ENCODE data around the gene KCTD20. TPM values are rescaled to one million over a fixed set of nuclear protein-coding genes. Genes with fewer than 3 reads are reported as not detected.
"Not testable (repeated sequence)": the region's sequence is repeated elsewhere in the genome, so short reads cannot be mapped to it uniquely, and the experiment has no call there.

KCTD20 gene
- total RNA-seq, 6 donors from 2014 or later: 30.4 to 41.7 (median 36.7) TPM

GRCh38 chr6:36464233-36464632, 21.4 kb downstream of the KCTD20 start:
- no peak for DNase-seq
- no peaks in the 10 kb centered on the region for H3K36me3 ChIP-seq
- WGBS, 2 donors: 81 to 95% methylated on average over 1 of the region's 1 CpG
- no peak for TF ChIP-seq CTCF (IDR thresholded peaks at IDR 0.05)
- no peak for TF ChIP-seq EP300 (IDR thresholded peaks at IDR 0.05)
- no peak for TF ChIP-seq POLR2AphosphoS5 (IDR thresholded peaks at IDR 0.05)
- no peak for TF ChIP-seq POLR2A (IDR thresholded peaks at IDR 0.05)
- no peak overlapping the region for H3K4me3 ChIP-seq
- H3K9me3 ChIP-seq: no peaks in the 10 kb centered on the region
- no peak overlapping the region for H3K27ac ChIP-seq
- peaks cover 3 to 18% (median 10%) of the 10 kb centered on the region in 4 donors for H3K4me1 ChIP-seq
- no peaks in the 10 kb centered on the region for H3K27me3 ChIP-seq
- no peak for ATAC-seq (ENCODE audit: low FRiP score in 2 of 2)

- no peak for TF ChIP-seq POLR2A (IDR thresholded peaks at IDR 0.05)
- TF ChIP-seq POLR2AphosphoS5 (IDR thresholded peaks at IDR 0.05): no peak
- WGBS, 2 donors: 97 to 99% methylated on average over 3 of the region's 3 CpGs
- Histone ChIP-seq H3K27me3 (no peaks in the 10 kb centered on the region), H3K4me1 (peaks cover 0 to 5% (median 0%) of the 10 kb centered on the region in 4 donors), H3K36me3 (peaks cover 5 to 26% (median 11%) of the 10 kb centered on the region in 4 donors), H3K27ac (no peak overlapping the region), H3K4me3 (no peak overlapping the region), H3K9me3 (no peaks in the 10 kb centered on the region)
- ATAC-seq (ENCODE audit: low FRiP score in 2 of 2) (no peak), DNase-seq (no peak)
These were observed 24.8 kb downstream of the KCTD20 start for GRCh38 chr6:36467625-36468024.

- TF ChIP-seq POLR2AphosphoS5 (IDR thresholded peaks at IDR 0.05) (no peak), POLR2A (IDR thresholded peaks at IDR 0.05) (no peak), EP300 (IDR thresholded peaks at IDR 0.05) (no peak), CTCF (IDR thresholded peaks at IDR 0.05) (no peak)
- WGBS, 2 donors: 72 to 78% methylated on average over 6 of the region's 6 CpGs
These were observed 26.4 kb downstream of the KCTD20 start for GRCh38 chr6:36469148-36469661.

GRCh38 chr6:36469946-36470345, 27.1 kb downstream of the KCTD20 start:
- H3K4me1 ChIP-seq: no peaks in the 10 kb centered on the region
- ATAC-seq (ENCODE audit: low FRiP score in 2 of 2): no peak
- H3K4me3 ChIP-seq: no peak overlapping the region
- H3K9me3 ChIP-seq: no peaks in the 10 kb centered on the region
- 94 to 95% methylated on average over 3 of the region's 3 CpGs for WGBS, 2 donors
- H3K27ac ChIP-seq: no peak overlapping the region
- H3K36me3 ChIP-seq: peaks cover 5 to 41% (median 14%) of the 10 kb centered on the region in 4 donors
- no peak for DNase-seq
- TF ChIP-seq POLR2AphosphoS5 (IDR thresholded peaks at IDR 0.05): no peak
- no peaks in the 10 kb centered on the region for H3K27me3 ChIP-seq

More at GRCh38 chr6:36469148-36469661, 26.4 kb downstream of the KCTD20 start:
- Histone ChIP-seq H3K9me3 (no peaks in the 10 kb centered on the region), H3K4me3 (no peak overlapping the region), H3K36me3 (peaks cover 5 to 37% (median 14%) of the 10 kb centered on the region in 4 donors), H3K4me1 (no peaks in the 10 kb centered on the region), H3K27me3 (no peaks in the 10 kb centered on the region), H3K27ac (no peak overlapping the region)
- ATAC-seq (ENCODE audit: low FRiP score in 2 of 2): no peak
- DNase-seq: no peak

- no peaks in the 10 kb centered on the region for H3K9me3 ChIP-seq
- WGBS, 2 donors: 77 to 95% methylated on average over 2 of the region's 2 CpGs
- no peaks in the 10 kb centered on the region for H3K27me3 ChIP-seq
- H3K27ac ChIP-seq: no peak overlapping the region
- H3K36me3 ChIP-seq: peaks cover 12 to 52% (median 25%) of the 10 kb centered on the region in 4 donors
- no peak for TF ChIP-seq POLR2AphosphoS5 (IDR thresholded peaks at IDR 0.05)
- TF ChIP-seq EP300 (IDR thresholded peaks at IDR 0.05): no peak
- no peak for TF ChIP-seq POLR2A (IDR thresholded peaks at IDR 0.05)
- no peak for TF ChIP-seq CTCF (IDR thresholded peaks at IDR 0.05)
- ATAC-seq (ENCODE audit: low FRiP score in 2 of 2) (no peak), DNase-seq (no peak)
- H3K4me3 ChIP-seq: no peak overlapping the region
- H3K4me1 ChIP-seq: no peaks in the 10 kb centered on the region
These were observed 35.3 kb downstream of the KCTD20 start for GRCh38 chr6:36478051-36478526.

GRCh38 chr6:36479256-36479655, 36.5 kb downstream of the KCTD20 start:
- Histone ChIP-seq H3K4me1 (no peaks in the 10 kb centered on the region), H3K4me3 (no peak overlapping the region), H3K9me3 (no peaks in the 10 kb centered on the region), H3K27me3 (no peaks in the 10 kb centered on the region), H3K36me3 (peaks cover 12 to 55% (median 24%) of the 10 kb centered on the region in 4 donors), H3K27ac (no peak overlapping the region)
- no peak for DNase-seq
- TF ChIP-seq CTCF (IDR thresholded peaks at IDR 0.05) (no peak), POLR2A (IDR thresholded peaks at IDR 0.05) (no peak), EP300 (IDR thresholded peaks at IDR 0.05) (no peak), POLR2AphosphoS5 (IDR thresholded peaks at IDR 0.05) (no peak)
- no peak for ATAC-seq (ENCODE audit: low FRiP score in 2 of 2)
- 82 to 86% methylated on average over 1 of the region's 1 CpG for WGBS, 2 donors

DNA sequence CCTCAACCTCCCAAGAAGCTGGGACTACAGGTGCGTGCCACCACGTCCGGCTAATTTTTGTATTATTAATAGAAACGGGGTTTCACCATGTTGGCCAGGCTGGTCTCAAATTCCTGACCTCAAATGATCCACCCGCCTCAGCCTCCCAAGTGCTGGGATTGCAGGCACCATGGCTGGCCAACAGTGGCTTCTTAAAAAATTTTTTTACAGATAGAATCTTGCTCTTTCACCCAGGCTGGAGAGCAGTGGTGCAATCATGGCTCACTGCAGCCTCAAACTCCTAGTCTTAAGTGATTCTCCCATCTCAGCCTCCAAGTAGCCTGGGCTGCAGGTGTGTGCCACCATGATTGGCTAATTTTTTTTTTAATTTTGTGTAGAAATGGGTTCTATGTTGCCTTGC, 40.5 kb downstream of the KCTD20 start:
- H3K4me1 ChIP-seq; ATAC-seq (ENCODE audit: low FRiP score in 2 of 2); H3K27ac ChIP-seq; H3K9me3 ChIP-seq; H3K27me3 ChIP-seq; DNase-seq; H3K4me3 ChIP-seq: not testable (repeated sequence)
- peaks cover 15 to 87% (median 43%) of the 10 kb centered on the region in 4 donors for H3K36me3 ChIP-seq
- 93 to 98% methylated on average over 5 of the region's 5 CpGs for WGBS, 2 donors
